Ectodermal cell (in vitro differentiated cells): Measurements from ENCODE around the gene GRIK5.
"Not testable (repeated sequence)": the region's sequence is repeated elsewhere in the genome, so short reads cannot be mapped to it uniquely, and the experiment has no call there.

Experiments
- H3K27ac ChIP-seq: 2 replicates; pipeline ENCODE4 v1.7.0; 2013; ENCODE audit warnings: mild to moderate bottlenecking, low read depth, low read length; ENCODE audit not compliant: insufficient read depth, poor library complexity, severe bottlenecking
- H3K27me3 ChIP-seq: 2 replicates; pipeline ENCODE4 v1.7.0; 2013; ENCODE audit warnings: mild to moderate bottlenecking, low read length; ENCODE audit not compliant: insufficient read depth, control insufficient read depth, poor library complexity, severe bottlenecking
- H3K36me3 ChIP-seq: one replicate; pipeline ENCODE4 v1.7.0; 2013; ENCODE audit warnings: low read length; ENCODE audit not compliant: control insufficient read depth, insufficient read depth
- H3K4me1 ChIP-seq: one replicate; pipeline ENCODE4 v1.7.0; 2013; ENCODE audit warnings: low read length; ENCODE audit not compliant: control insufficient read depth, insufficient read depth
- H3K4me3 ChIP-seq: 2 replicates; pipeline ENCODE4 v1.7.0; 2013; ENCODE audit warnings: low read depth, low read length, control low read depth; ENCODE audit not compliant: insufficient read depth
- H3K9me3 ChIP-seq: 2 replicates; pipeline ENCODE4 v1.7.0; 2013; ENCODE audit warnings: mild to moderate bottlenecking, low read length, moderate library complexity; ENCODE audit not compliant: control insufficient read depth
- WGBS, 2 experiments: methylation state at CpG; one replicate each; pipeline ENCODE4 v1.1.7; 2013; ENCODE audit warnings: missing lambda C conversion rate in 2 of 2; 5-methylcytosine and 5-hydroxymethylcytosine counted together

The GRIK5 gene

GRCh38 chr19:42052241-42052863 lies 17.7 kb downstream of the GRIK5 start:
- H3K4me3 ChIP-seq = no peak overlapping the region
- WGBS, 2 experiments = 89 to 91% methylated on average over 10 of the region's 10 CpGs
- no peak overlapping the region for H3K27ac ChIP-seq
- peaks cover 24% of the 10 kb centered on the region for H3K36me3 ChIP-seq
- H3K4me1 ChIP-seq = no peaks in the 10 kb centered on the region
- no peaks in the 10 kb centered on the region for H3K9me3 ChIP-seq
- no peaks in the 10 kb centered on the region for H3K27me3 ChIP-seq

GRCh38 chr19:42051166-42052115 lies 18.6 kb downstream of the GRIK5 start:
- no peaks in the 10 kb centered on the region for H3K9me3 ChIP-seq

GRCh38 chr19:42048992-42049391 lies 21.0 kb downstream of the GRIK5 start:
- Histone ChIP-seq H3K27me3 (no peaks in the 10 kb centered on the region), H3K27ac (no peak overlapping the region), H3K9me3 (no peaks in the 10 kb centered on the region), H3K36me3 (peaks cover 6% of the 10 kb centered on the region), H3K4me1 (no peaks in the 10 kb centered on the region), H3K4me3 (no peak overlapping the region)
- WGBS, 2 experiments = 94 to 96% methylated on average over 4 of the region's 4 CpGs

More at GRCh38 chr19:42051166-42052115, 18.6 kb downstream of the GRIK5 start:
- Histone ChIP-seq H3K4me3 (no peak overlapping the region), H3K27me3 (no peaks in the 10 kb centered on the region), H3K27ac (no peak overlapping the region), H3K36me3 (peaks cover 18% of the 10 kb centered on the region), H3K4me1 (no peaks in the 10 kb centered on the region)
- 93% methylated on average over 14 of the region's 14 CpGs for WGBS, 2 experiments

GRCh38 chr19:42045575-42045974 lies 24.4 kb downstream of the GRIK5 start:
- Histone ChIP-seq H3K27me3 (no peaks in the 10 kb centered on the region), H3K36me3 (peaks cover 12% of the 10 kb centered on the region), H3K9me3 (no peaks in the 10 kb centered on the region), H3K4me3 (no peak overlapping the region), H3K4me1 (no peaks in the 10 kb centered on the region), H3K27ac (no peak overlapping the region)
- 96 to 97% methylated on average over 7 of the region's 7 CpGs for WGBS, 2 experiments

GRCh38 chr19:42042455-42043170 lies 27.4 kb downstream of the GRIK5 start:
- H3K27me3 ChIP-seq = no peaks in the 10 kb centered on the region
- no peaks in the 10 kb centered on the region for H3K9me3 ChIP-seq
- peaks cover 17% of the 10 kb centered on the region for H3K36me3 ChIP-seq
- WGBS, 2 experiments = 97% methylated on average over 30 of the region's 30 CpGs
- no peaks in the 10 kb centered on the region for H3K4me1 ChIP-seq
- no peak overlapping the region for H3K27ac ChIP-seq
- no peak overlapping the region for H3K4me3 ChIP-seq

- H3K27ac ChIP-seq, H3K4me1 ChIP-seq, H3K4me3 ChIP-seq, H3K9me3 ChIP-seq, H3K27me3 ChIP-seq: not testable (repeated sequence)
- H3K36me3 ChIP-seq = peaks cover 17% of the 10 kb centered on the region
- 96% methylated on average over 9 of the region's 9 CpGs for WGBS, 2 experiments
Measured at GRCh38 chr19:42040491-42040890, 29.5 kb downstream of the GRIK5 start.

GRCh38 chr19:42040031-42040430 lies 30.0 kb downstream of the GRIK5 start:
- no peaks in the 10 kb centered on the region for H3K27me3 ChIP-seq
- peaks cover 17% of the 10 kb centered on the region for H3K36me3 ChIP-seq
- no peaks in the 10 kb centered on the region for H3K4me1 ChIP-seq
- no peaks in the 10 kb centered on the region for H3K9me3 ChIP-seq
- H3K4me3 ChIP-seq = no peak overlapping the region
- H3K27ac ChIP-seq = no peak overlapping the region

GRCh38 chr19:42038666-42039065 lies 31.3 kb downstream of the GRIK5 start:
- Histone ChIP-seq H3K4me3 (no peak overlapping the region), H3K4me1 (no peaks in the 10 kb centered on the region), H3K27ac (no peak overlapping the region)

GRCh38 chr19:42037649-42038048 lies 32.4 kb downstream of the GRIK5 start:
- Histone ChIP-seq H3K36me3 (peaks cover 15% of the 10 kb centered on the region), H3K27ac (no peak overlapping the region), H3K27me3 (no peaks in the 10 kb centered on the region), H3K4me3 (no peak overlapping the region), H3K4me1 (peaks cover 2% of the 10 kb centered on the region), H3K9me3 (no peaks in the 10 kb centered on the region)
- 92% methylated on average over 5 of the region's 5 CpGs for WGBS, 2 experiments

More at GRCh38 chr19:42038666-42039065, 31.3 kb downstream of the GRIK5 start:
- 95 to 96% methylated on average over 6 of the region's 6 CpGs for WGBS, 2 experiments
- Histone ChIP-seq H3K36me3 (peaks cover 17% of the 10 kb centered on the region), H3K27me3 (no peaks in the 10 kb centered on the region), H3K9me3 (no peaks in the 10 kb centered on the region)
